HEK293T (cell line): ENCODE measurements around the gene AHI1.

Experiments
- ARNT ChIP-seq: fragments of 450-650 bp; IDR thresholded peaks from 2 replicates; pipeline ENCODE4 v1.6.1; 2017; ENCODE audit warnings: mild to moderate bottlenecking
- CTBP1 ChIP-seq: fragments of 450-650 bp; IDR thresholded peaks from 2 replicates; pipeline ENCODE4 v1.6.1; 2016; ENCODE audit warnings: borderline replicate concordance
- ELF4 ChIP-seq: fragments of 450-650 bp; IDR thresholded peaks from 2 replicates; pipeline ENCODE4 v1.6.1; 2017; ENCODE audit warnings: antibody characterized with exemption
- FOXK2 ChIP-seq: fragments of 450-650 bp; IDR thresholded peaks from 2 replicates; pipeline ENCODE4 v1.6.1; 2016; ENCODE audit warnings: mild to moderate bottlenecking
- FOXM1 ChIP-seq: fragments of 450-650 bp; IDR thresholded peaks from 2 replicates; pipeline ENCODE4 v1.6.1; 2017; ENCODE audit warnings: mild to moderate bottlenecking, borderline replicate concordance
- HDGF ChIP-seq: fragments of 450-650 bp; IDR thresholded peaks from 2 replicates; pipeline ENCODE4 v1.6.1; 2017; ENCODE audit warnings: antibody characterized with exemption, borderline replicate concordance
- L3MBTL2 ChIP-seq: fragments of 450-650 bp; conservative IDR thresholded peaks from 2 replicates; pipeline ENCODE4 v1.6.1; 2016; ENCODE audit warnings: mild to moderate bottlenecking
- LEF1 ChIP-seq: fragments of 450-650 bp; IDR thresholded peaks from 2 replicates; pipeline ENCODE4 v1.6.1; 2017; ENCODE audit warnings: mild to moderate bottlenecking, borderline replicate concordance
- SP1 ChIP-seq: fragments of 450-650 bp; IDR thresholded peaks from 2 replicates; pipeline ENCODE4 v1.6.1; 2017
- SUZ12 ChIP-seq: fragments of 450-650 bp; IDR thresholded peaks from 2 replicates; pipeline ENCODE4 v1.6.1; 2016; ENCODE audit warnings: mild to moderate bottlenecking
- TARDBP ChIP-seq: fragments of 450-650 bp; IDR thresholded peaks from 2 replicates; pipeline ENCODE4 v1.6.1; 2016

- TF ChIP-seq ARNT (no peak), CTBP1 (no peak), LEF1 (no peak), FOXK2 (no peak), HDGF (no peak), L3MBTL2 (no peak), ELF4 (no peak), FOXM1 (no peak), SP1 (no peak), TARDBP (no peak), SUZ12 (no peak)
These were observed 23.2 kb downstream of the AHI1 start for GRCh38 chr6:135474362-135474761.
